ENCODE measurements around the gene FAF1.

GRCh38 chr1:50474859-50475809 lies 484.9 kb downstream of the FAF1 start:
- TF ChIP-seq ZBTB33 (IDR thresholded peaks at IDR 0.05; ENCODE audit: extremely low read depth, insufficient replicate concordance, low read length) (no peak), POLR2AphosphoS5 (IDR thresholded peaks at IDR 0.05; ENCODE audit: low read depth, low read length) (no peak), CTCF (IDR thresholded peaks at IDR 0.05 in 2 of 3, conservative IDR thresholded peaks at IDR 0.05 in 1 of 3; ENCODE audit: borderline replicate concordance in 1 of 3, insufficient read depth in 1 of 3, low read depth in 2 of 3, low read length in 2 of 3) (no peak), RAD21 (IDR thresholded peaks at IDR 0.05; ENCODE audit: low read depth) (no peak), EZH2 (IDR thresholded peaks at IDR 0.05) (no peak), JUND (IDR thresholded peaks at IDR 0.05) (peak; percentile 25; the same call in 1 of the 2 replicates), ZNF274 (IDR thresholded peaks at IDR 0.05; ENCODE audit: low read depth, low read length) (no peak), POLR2A (IDR thresholded peaks at IDR 0.05; ENCODE audit: borderline replicate concordance, extremely low read depth, insufficient read depth, insufficient read length) (no peak), MAX (IDR thresholded peaks at IDR 0.05) (no peak), SP1 (IDR thresholded peaks at IDR 0.05; ENCODE audit: low read depth) (no peak)
